Pancreas (tissue), 10 donors: ENCODE data around the gene UBASH3B. TPM values are rescaled to one million over a fixed set of nuclear protein-coding genes. Genes with fewer than 3 reads are reported as not detected.

Experiments
- ATAC-seq, 4 donors: fragments of 200-7000 bp; cut with Tn5 transposase; one replicate each; pipeline versions ENCODE4 v1.8.0 to v1.9.1; 2020; ENCODE audit warnings: mild to moderate bottlenecking in 4 of 4, moderate library complexity in 4 of 4
- DNase-seq, 6 donors: peaks; one replicate each; pipeline ENCODE4 v3.0.0-alpha.2; 2020
- FAIRE-seq: peaks from 2 replicates; lab custom pipeline; 2012; peaks lifted over from hg19 to GRCh38; lab: Jason Lieb, UNC
- H3K27ac ChIP-seq, 4 donors: fragments of 200-600 bp; sonication (generic); 1 replicate in 3 of 4; 2 replicates in 1 of 4; pipeline versions ENCODE4 v1.5.0 to v1.8.0; 2020
- H3K27me3 ChIP-seq, 4 donors: fragments of 200-600 bp; one replicate each; pipeline ENCODE4 v1.8.0; 2021
- H3K36me3 ChIP-seq, 3 donors: fragments of 200-600 bp; sonication (generic) in 1 of 3; one replicate each; pipeline versions ENCODE4 v1.5.0 to v1.8.0; 2020 to 2021
- H3K4me1 ChIP-seq, 3 donors: fragments of 200-600 bp; one replicate each; pipeline ENCODE4 v1.8.0; 2021
- H3K4me3 ChIP-seq, 4 donors: fragments of 200-600 bp; sonication (generic) in 2 of 4; one replicate each; pipeline versions ENCODE4 v1.5.0 to v1.8.0; 2020 to 2021
- H3K9me3 ChIP-seq, 4 donors: fragments of 200-600 bp; one replicate each; pipeline ENCODE4 v1.8.0; 2021
- WGBS, 2 donors: extraction: QIAGEN DNeasy Blood & Tissue Kit; methylation state at CpG; one replicate each; pipeline ENCODE4 v1.1.7; 2013; 5-methylcytosine and 5-hydroxymethylcytosine counted together
- intact Hi-C, 3 donors: fragments of 100-400 bp; cut with DNase I; formaldehyde crosslinking; loops; one replicate each; pipeline versions ENCODE4 v1.11.1 to v1.14.2; 2022
- polyA plus RNA-seq, 2 donors: library from polyadenylated mRNA; stranded (reverse); fragments of 200-250 nt; gene quantifications; one replicate each; pipeline ENCODE4 v1.2.3, GENCODE V29; 2013
- total RNA-seq, 6 donors: library from RNA; stranded (reverse); fragmentation: NEBNext Ultra II Directional in 4 of 6; extraction: Animal tissue kit (Norgen Biotek cat#: 25700) in 4 of 6; gene quantifications; one replicate each; pipeline versions ENCODE4 v1.2.1 to v1.2.4, GENCODE V29; 2021 to 2023
- TF ChIP-seq, protein P1 (sequence below), 4 donors: fragments of 200-600 bp; sonication (generic) in 3 of 4; IDR thresholded peaks; one replicate each; pipeline versions ENCODE4 v1.5.0 to v1.8.0; 2021; ENCODE audit warnings: antibody characterized with exemption in 4 of 4
- donor health status: healthy with polysubstance abuse.
- donor health status: DM: no; HTN: no; CAD: no; lungs with moderate emphysema.
- donor health status: DM: no; HTN: no; CAD: no.
- donor health status: control.
- donor health status: control.
- donor health status: Bipolar disorder and iron deficiency.
- donor health status: DM: yes; HTN: yes; CAD: no.
- donor health status: DM: no; HTN: no; CAD: no.
- donor health status: DM: no; HTN: no; CAD: no.
- donor health status: DM: yes; HTN: yes; CAD: no.

Gene UBASH3B
- total and polyA plus RNA-seq, 8 donors: 0.56 to 5.8 (median 1.8) TPM

DNA sequence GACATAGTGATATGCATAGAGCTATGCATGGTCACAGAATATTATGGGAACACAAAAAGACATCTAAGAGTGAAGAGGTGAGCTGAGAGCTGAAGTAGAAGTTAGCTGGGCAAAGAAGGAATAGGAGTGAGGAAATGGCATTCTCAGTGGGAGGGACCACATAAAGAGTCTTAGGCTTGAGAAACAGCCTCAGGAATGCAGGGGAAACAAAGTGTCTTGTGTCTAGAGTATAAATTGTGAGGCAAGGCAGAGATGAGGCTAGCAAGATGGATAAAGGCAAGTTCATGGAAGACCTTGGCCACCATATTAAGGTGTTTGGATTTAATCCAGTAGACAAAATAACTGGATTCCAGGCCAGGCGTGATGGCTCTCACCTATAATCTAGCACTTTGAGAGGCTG is 142.1 kb downstream of the UBASH3B start:
- FAIRE-seq: no peak
- intact Hi-C loops: loop anchor here in 2 of 3 donors (10.0 kb wide), 2 partner anchors 47 to 57 kb away; no protein-coding TSS in a partner anchor
- Histone ChIP-seq H3K27me3 (no peaks in the 10 kb centered on the region), H3K36me3 (no peaks in the 10 kb centered on the region), H3K9me3 (no peaks in the 10 kb centered on the region), H3K27ac (no peak overlapping the region), H3K4me1 (no peaks in the 10 kb centered on the region), H3K4me3 (no peak overlapping the region)
- DNase-seq: no peak
- ATAC-seq: no peak
- TF ChIP-seq, protein P1, sequence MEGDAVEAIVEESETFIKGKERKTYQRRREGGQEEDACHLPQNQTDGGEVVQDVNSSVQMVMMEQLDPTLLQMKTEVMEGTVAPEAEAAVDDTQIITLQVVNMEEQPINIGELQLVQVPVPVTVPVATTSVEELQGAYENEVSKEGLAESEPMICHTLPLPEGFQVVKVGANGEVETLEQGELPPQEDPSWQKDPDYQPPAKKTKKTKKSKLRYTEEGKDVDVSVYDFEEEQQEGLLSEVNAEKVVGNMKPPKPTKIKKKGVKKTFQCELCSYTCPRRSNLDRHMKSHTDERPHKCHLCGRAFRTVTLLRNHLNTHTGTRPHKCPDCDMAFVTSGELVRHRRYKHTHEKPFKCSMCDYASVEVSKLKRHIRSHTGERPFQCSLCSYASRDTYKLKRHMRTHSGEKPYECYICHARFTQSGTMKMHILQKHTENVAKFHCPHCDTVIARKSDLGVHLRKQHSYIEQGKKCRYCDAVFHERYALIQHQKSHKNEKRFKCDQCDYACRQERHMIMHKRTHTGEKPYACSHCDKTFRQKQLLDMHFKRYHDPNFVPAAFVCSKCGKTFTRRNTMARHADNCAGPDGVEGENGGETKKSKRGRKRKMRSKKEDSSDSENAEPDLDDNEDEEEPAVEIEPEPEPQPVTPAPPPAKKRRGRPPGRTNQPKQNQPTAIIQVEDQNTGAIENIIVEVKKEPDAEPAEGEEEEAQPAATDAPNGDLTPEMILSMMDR (IDR thresholded peaks at IDR 0.05): no peak
- WGBS, 2 donors: 88 to 92% methylated on average over 1 of the region's 1 CpG

DNA sequence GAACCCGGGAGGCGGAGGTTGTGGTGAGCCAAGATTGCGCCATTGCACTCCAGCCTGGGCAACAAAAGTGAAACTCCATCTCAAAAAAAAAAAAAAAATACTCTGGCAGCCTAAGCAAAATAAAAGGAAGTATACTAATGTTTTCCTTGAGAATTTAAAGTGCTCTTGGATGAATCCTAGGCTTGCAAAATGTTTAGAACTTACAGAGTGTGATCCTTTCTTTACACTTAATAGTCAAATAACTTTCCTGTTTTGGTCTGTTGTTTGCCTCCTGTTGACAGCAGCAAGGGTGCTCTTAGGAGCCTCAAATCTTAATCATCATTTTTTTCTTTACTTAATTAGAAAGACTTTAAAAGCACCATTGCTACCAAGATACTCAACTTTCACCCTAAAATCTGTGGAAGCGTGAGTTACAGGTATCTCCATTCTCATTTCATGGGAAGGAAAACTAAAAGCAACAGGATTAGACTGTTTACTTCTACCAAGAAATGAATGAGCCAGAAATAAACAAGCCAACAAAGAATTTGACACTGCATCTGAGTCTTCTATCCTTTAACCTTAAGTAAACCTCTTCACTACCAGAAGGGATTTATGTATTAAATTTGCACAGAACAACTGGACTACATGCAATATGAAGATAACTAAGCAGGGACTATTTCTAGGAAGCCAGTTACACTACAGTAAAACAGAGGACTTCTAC is 144.0 kb downstream of the UBASH3B start:
- ATAC-seq (no peak), DNase-seq (no peak), FAIRE-seq (no peak)
- whole genome bisulfite sequencing, 2 donors: 86 to 87% methylated on average over 4 of the region's 4 CpGs
- Histone ChIP-seq H3K4me3 (no peak overlapping the region), H3K27ac (no peak overlapping the region), H3K9me3 (no peaks in the 10 kb centered on the region), H3K27me3 (no peaks in the 10 kb centered on the region), H3K36me3 (no peaks in the 10 kb centered on the region), H3K4me1 (no peaks in the 10 kb centered on the region)
- TF ChIP-seq, protein P1 (IDR thresholded peaks at IDR 0.05): no peak
- intact Hi-C loops: loop anchor here in 2 of 3 donors (10.0 kb wide), 2 partner anchors 45 to 55 kb away; no protein-coding TSS in a partner anchor

DNA sequence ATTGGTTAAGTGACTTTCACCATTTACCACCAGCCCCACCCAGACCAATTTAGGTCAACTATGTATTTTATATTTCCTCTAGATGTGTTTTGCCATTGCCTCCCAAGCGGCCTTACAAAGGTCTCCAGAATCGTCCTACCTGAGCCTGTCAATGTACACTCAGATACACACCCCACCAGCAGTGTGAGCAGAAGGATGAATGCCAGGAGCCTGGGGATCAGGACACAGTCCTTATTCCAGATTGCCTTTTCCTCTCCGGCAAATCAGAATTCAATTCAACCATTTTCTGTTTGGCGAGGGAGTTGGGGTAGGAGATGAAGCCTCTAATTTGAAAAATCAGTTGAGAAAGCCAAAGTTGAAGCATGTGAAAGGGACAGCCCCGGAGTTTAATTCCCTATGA is 147.4 kb downstream of the UBASH3B start:
- TF ChIP-seq, protein P1 (IDR thresholded peaks at IDR 0.05): no peak
- no peak for ATAC-seq
- no peak overlapping the region for H3K27ac ChIP-seq
- FAIRE-seq: no peak
- intact Hi-C loops: no loop called here
- DNase-seq: no peak
- WGBS, 2 donors: 92 to 93% methylated on average over 5 of the region's 5 CpGs
- no peaks in the 10 kb centered on the region for H3K4me1 ChIP-seq
- H3K9me3 ChIP-seq: no peaks in the 10 kb centered on the region
- H3K4me3 ChIP-seq: no peak overlapping the region
- H3K36me3 ChIP-seq: no peaks in the 10 kb centered on the region
- H3K27me3 ChIP-seq: no peaks in the 10 kb centered on the region

DNA sequence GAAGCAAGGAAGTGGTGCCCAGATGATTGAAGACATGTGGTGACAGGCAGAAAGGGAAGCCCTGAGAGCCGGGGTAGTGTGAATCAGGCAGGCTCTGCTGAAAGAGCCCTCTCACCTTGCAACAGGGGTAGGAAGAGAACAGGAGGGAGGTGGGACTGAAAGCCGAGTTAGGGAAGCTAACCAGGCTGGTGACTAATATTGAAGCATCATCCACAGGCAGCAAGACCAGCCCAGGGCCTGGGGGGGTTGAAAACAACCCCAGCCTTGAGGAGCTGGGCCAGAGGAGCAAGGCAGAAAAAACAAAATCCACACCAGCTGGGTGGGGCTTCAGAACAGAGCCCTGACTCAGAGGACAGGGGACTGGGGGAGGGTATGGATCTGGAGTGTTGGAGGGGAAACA is 147.8 kb downstream of the UBASH3B start:
- no peaks in the 10 kb centered on the region for H3K4me1 ChIP-seq
- no peaks in the 10 kb centered on the region for H3K9me3 ChIP-seq
- DNase-seq: no peak
- ATAC-seq: no peak
- 82 to 90% methylated on average over 2 of the region's 2 CpGs for WGBS, 2 donors
- no peak overlapping the region for H3K27ac ChIP-seq
- no peak for FAIRE-seq
- H3K36me3 ChIP-seq: no peaks in the 10 kb centered on the region
- TF ChIP-seq, protein P1 (IDR thresholded peaks at IDR 0.05): no peak
- no peaks in the 10 kb centered on the region for H3K27me3 ChIP-seq
- no peak overlapping the region for H3K4me3 ChIP-seq
- intact Hi-C loops: no loop called here

DNA sequence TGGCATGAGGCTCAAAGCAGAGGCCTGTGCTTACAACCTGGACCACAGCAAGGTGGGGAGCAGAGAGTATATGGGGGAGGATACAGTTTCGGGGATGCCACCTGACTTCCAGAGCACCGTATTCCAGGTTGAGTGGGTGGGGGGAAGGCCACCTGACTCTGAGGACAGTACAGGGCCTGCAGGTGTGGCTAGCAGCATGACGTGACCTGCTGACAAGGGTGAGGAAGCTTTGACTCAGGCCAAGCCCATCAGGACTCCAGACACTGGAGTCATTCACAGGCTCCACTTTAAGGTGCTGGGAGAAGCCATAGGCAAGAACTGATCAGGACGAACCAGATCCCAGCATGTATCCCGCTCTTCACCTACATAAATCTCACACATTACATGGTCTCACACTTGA is 148.2 kb downstream of the UBASH3B start:
- WGBS, 2 donors: 85 to 95% methylated on average over 5 of the region's 5 CpGs
- no peak for ATAC-seq
- no peak for FAIRE-seq
- no peaks in the 10 kb centered on the region for H3K4me1 ChIP-seq
- TF ChIP-seq, protein P1 (IDR thresholded peaks at IDR 0.05): no peak
- no peaks in the 10 kb centered on the region for H3K36me3 ChIP-seq
- H3K27me3 ChIP-seq: no peaks in the 10 kb centered on the region
- DNase-seq: no peak
- intact Hi-C loops: no loop called here
- no peaks in the 10 kb centered on the region for H3K9me3 ChIP-seq
- H3K27ac ChIP-seq: no peak overlapping the region
- H3K4me3 ChIP-seq: no peak overlapping the region
